Smooth muscle cell (in vitro differentiated cells): Measurements from ENCODE around the gene WNT16. TPM values are rescaled to one million over a fixed set of nuclear protein-coding genes. Genes with fewer than 3 reads are reported as not detected.

ENCODE experiments used
- DNase-seq: peaks from one replicate; lab custom pipeline; 2025; ENCODE audit not compliant: unreplicated experiment; lab: John Stamatoyannopoulos, UW
- H2AFZ ChIP-seq: fragments of 200-600 bp; sonication (generic); 2 replicates; pipeline ENCODE4 v1.6.0; 2016; ENCODE audit warnings: antibody characterized with exemption, low read depth, mild to moderate bottlenecking
- H3F3A ChIP-seq: fragments of 200-600 bp; sonication (generic); 2 replicates; pipeline ENCODE4 v1.6.0; 2017; ENCODE audit warnings: antibody characterized with exemption, low read depth
- H3K27ac ChIP-seq: fragments of 200-600 bp; sonication (generic); 2 replicates; pipeline ENCODE4 v1.5.1; 2016; ENCODE audit warnings: low read depth, mild to moderate bottlenecking
- H3K27me3 ChIP-seq: fragments of 200-600 bp; sonication (generic); 2 replicates; pipeline ENCODE4 v1.6.1; 2016; ENCODE audit warnings: low read depth, mild to moderate bottlenecking
- H3K36me3 ChIP-seq: fragments of 200-600 bp; sonication (generic); 2 replicates; pipeline ENCODE4 v1.5.1; 2016; ENCODE audit warnings: low read depth
- H3K4me1 ChIP-seq: fragments of 200-600 bp; sonication (generic); 2 replicates; pipeline ENCODE4 v1.5.1; 2016; ENCODE audit warnings: low read depth
- H3K4me2 ChIP-seq: fragments of 200-600 bp; sonication (generic); 2 replicates; pipeline ENCODE4 v1.6.0; 2016; ENCODE audit warnings: mild to moderate bottlenecking
- H3K4me3 ChIP-seq: fragments of 200-600 bp; sonication (generic); 2 replicates; pipeline ENCODE4 v1.5.1; 2016; ENCODE audit warnings: mild to moderate bottlenecking
- H3K79me2 ChIP-seq: fragments of 200-600 bp; sonication (generic); 2 replicates; pipeline ENCODE4 v1.6.0; 2016; ENCODE audit warnings: low read depth, mild to moderate bottlenecking
- H3K9ac ChIP-seq: fragments of 200-600 bp; sonication (generic); 2 replicates; pipeline ENCODE4 v1.6.0; 2016; ENCODE audit warnings: low read depth
- H3K9me3 ChIP-seq: fragments of 200-600 bp; sonication (generic); replicated peaks from 2 replicates; pipeline ENCODE4 v1.5.1; 2016; ENCODE audit warnings: low read depth
- H4K20me1 ChIP-seq: fragments of 200-600 bp; sonication (generic); 2 replicates; pipeline ENCODE4 v1.6.0; 2016; ENCODE audit warnings: low read depth
- CTCF ChIP-seq: fragments of 200-600 bp; sonication (generic); IDR thresholded peaks from 2 replicates; pipeline ENCODE4 v1.5.1; 2017; ENCODE audit warnings: borderline replicate concordance, mild to moderate bottlenecking, antibody characterized with exemption; ENCODE audit not compliant: insufficient read depth, poor library complexity, severe bottlenecking
- WGBS: methylation state at CpG from one replicate; pipeline ENCODE4 v1.1.7; 2016; ENCODE audit warnings: low lambda C conversion rate; 5-methylcytosine and 5-hydroxymethylcytosine counted together
- polyA plus RNA-seq: library from polyadenylated mRNA; unstranded; fragments of >200 nt; fragmentation: Nextera tagmentation; extraction: Ambion mirVana; gene quantifications from 2 replicates; pipeline ENCODE4 v1.2.1, GENCODE V29; 2016
- total RNA-seq: library from RNA; depleted of rRNA; stranded (reverse); fragments of >200 nt; gene quantifications from 2 replicates; pipeline ENCODE4 v1.2.3, GENCODE V29; 2014

WNT16 gene
- total and polyA plus RNA-seq, 2 experiments from 2014 or later: 0.08 TPM; not detected in 1

GRCh38 chr7:121297843-121298242 lies 31.0 kb upstream of the WNT16 start:
- no peak overlapping the region for H2AFZ ChIP-seq
- no peaks in the 10 kb centered on the region for H3K79me2 ChIP-seq

GRCh38 chr7:121298831-121299239 lies 30.0 kb upstream of the WNT16 start:
- no peak overlapping the region for H3K4me2 ChIP-seq
- no peak overlapping the region for H3K4me3 ChIP-seq
- no peaks in the 10 kb centered on the region for H3K79me2 ChIP-seq
- TF ChIP-seq CTCF: no peak
- H3K4me1 ChIP-seq: no peaks in the 10 kb centered on the region
- no peaks in the 10 kb centered on the region for H3K9me3 ChIP-seq
- no peaks in the 10 kb centered on the region for H3K36me3 ChIP-seq
- WGBS: 66% methylated on average over 2 of the region's 2 CpGs
- H3K9ac ChIP-seq: no peak overlapping the region
- DNase-seq: no peak
- H3K27me3 ChIP-seq: no peaks in the 10 kb centered on the region
- H4K20me1 ChIP-seq: no peaks in the 10 kb centered on the region
- H3F3A ChIP-seq: no peaks in the 10 kb centered on the region
- no peak overlapping the region for H3K27ac ChIP-seq
- H2AFZ ChIP-seq: no peak overlapping the region

More at GRCh38 chr7:121297843-121298242, 31.0 kb upstream of the WNT16 start:
- Histone ChIP-seq H3K36me3 (no peaks in the 10 kb centered on the region), H3K4me3 (no peak overlapping the region), H3K27me3 (no peaks in the 10 kb centered on the region), H3F3A (no peaks in the 10 kb centered on the region), H3K4me1 (no peaks in the 10 kb centered on the region), H3K27ac (no peak overlapping the region), H3K4me2 (no peak overlapping the region), H3K9me3 (no peaks in the 10 kb centered on the region), H4K20me1 (no peaks in the 10 kb centered on the region), H3K9ac (no peak overlapping the region)
- no peak for DNase-seq
- no peak for TF ChIP-seq CTCF
- whole genome bisulfite sequencing: 58% methylated on average over 2 of the region's 2 CpGs

GRCh38 chr7:121300685-121301420 lies 27.9 kb upstream of the WNT16 start:
- Histone ChIP-seq H3K27ac (no peak overlapping the region), H3F3A (no peaks in the 10 kb centered on the region), H3K4me1 (no peaks in the 10 kb centered on the region), H2AFZ (no peak overlapping the region), H3K79me2 (no peaks in the 10 kb centered on the region), H3K36me3 (no peaks in the 10 kb centered on the region), H3K4me2 (no peak overlapping the region), H3K4me3 (no peak overlapping the region), H3K9ac (no peak overlapping the region), H4K20me1 (no peaks in the 10 kb centered on the region), H3K9me3 (no peaks in the 10 kb centered on the region), H3K27me3 (no peaks in the 10 kb centered on the region)
- 94% methylated on average over 2 of the region's 2 CpGs for WGBS
- no peak for TF ChIP-seq CTCF
- DNase-seq: no peak
